Liver (tissue), 3 donors: ENCODE measurements around the gene ZDHHC11B.
"Not testable (repeated sequence)": the region's sequence is repeated elsewhere in the genome, so short reads cannot be mapped to it uniquely, and the experiment has no call there.

Experiments used
- CTCF ChIP-seq: fragments of 150-350 bp; IDR thresholded peaks from 2 replicates; pipeline ENCODE4 v1.5.1; 2017; ENCODE audit warnings: improper control_type of control experiment, low read depth, low read length; ENCODE audit not compliant: missing input control
- EGR1 ChIP-seq, 2 donors: IDR thresholded peaks; 2 replicates each; pipeline ENCODE4 v1.6.1; 2016 to 2018; ENCODE audit warnings: antibody characterized with exemption in 2 of 2, low read depth in 2 of 2
- GABPA ChIP-seq, 2 donors: IDR thresholded peaks in 1 of 2; conservative IDR thresholded peaks in 1 of 2; 2 replicates each; pipeline ENCODE4 v1.6.1; 2016; ENCODE audit warnings: antibody characterized with exemption in 2 of 2, mild to moderate bottlenecking in 1 of 2, moderate library complexity in 1 of 2
- HNF4A ChIP-seq, 2 donors: conservative IDR thresholded peaks; 2 replicates each; pipeline ENCODE4 v1.6.1; 2016; ENCODE audit warnings: antibody characterized with exemption in 2 of 2, mild to moderate bottlenecking in 2 of 2
- JUND ChIP-seq, 2 donors: IDR thresholded peaks; 2 replicates each; pipeline ENCODE4 v1.6.1; 2016; ENCODE audit warnings: antibody characterized with exemption in 2 of 2
- RAD21 ChIP-seq, 2 donors: IDR thresholded peaks; 2 replicates each; pipeline ENCODE4 v1.6.1; 2016; ENCODE audit warnings: antibody characterized with exemption in 2 of 2, mild to moderate bottlenecking in 2 of 2
- SP1 ChIP-seq: IDR thresholded peaks from 2 replicates; pipeline ENCODE4 v1.6.1; 2018; ENCODE audit warnings: antibody characterized with exemption, mild to moderate bottlenecking
- TAF1 ChIP-seq: conservative IDR thresholded peaks from 2 replicates; pipeline ENCODE4 v1.6.1; 2016; ENCODE audit warnings: antibody characterized with exemption, mild to moderate bottlenecking
- YY1 ChIP-seq: IDR thresholded peaks from 2 replicates; pipeline ENCODE4 v1.6.1; 2016; ENCODE audit warnings: antibody characterized with exemption, mild to moderate bottlenecking
- ZBTB33 ChIP-seq: IDR thresholded peaks from 2 replicates; pipeline ENCODE4 v1.6.1; 2016; ENCODE audit warnings: antibody characterized with exemption
- TF ChIP-seq, protein P1 (sequence below): IDR thresholded peaks from 2 replicates; pipeline ENCODE4 v1.6.1; 2016; ENCODE audit warnings: antibody characterized with exemption, mild to moderate bottlenecking
- TF ChIP-seq, protein P2 (sequence below): IDR thresholded peaks from 2 replicates; pipeline ENCODE4 v1.6.1; 2016; ENCODE audit warnings: antibody characterized with exemption
- donor health status: healthy.
- donor health status: healthy.

- TF ChIP-seq CTCF; SP1; ZBTB33; HNF4A (conservative IDR thresholded peaks at IDR 0.05); TAF1; EGR1 (IDR thresholded peaks at IDR 0.05; ENCODE audit: low read depth in 2 of 2); JUND (IDR thresholded peaks at IDR 0.05); RAD21 (IDR thresholded peaks at IDR 0.05); GABPA (IDR thresholded peaks at IDR 0.05 in 1 of 2, conservative IDR thresholded peaks at IDR 0.05 in 1 of 2); YY1: not testable (repeated sequence)
- TF ChIP-seq, protein P1, sequence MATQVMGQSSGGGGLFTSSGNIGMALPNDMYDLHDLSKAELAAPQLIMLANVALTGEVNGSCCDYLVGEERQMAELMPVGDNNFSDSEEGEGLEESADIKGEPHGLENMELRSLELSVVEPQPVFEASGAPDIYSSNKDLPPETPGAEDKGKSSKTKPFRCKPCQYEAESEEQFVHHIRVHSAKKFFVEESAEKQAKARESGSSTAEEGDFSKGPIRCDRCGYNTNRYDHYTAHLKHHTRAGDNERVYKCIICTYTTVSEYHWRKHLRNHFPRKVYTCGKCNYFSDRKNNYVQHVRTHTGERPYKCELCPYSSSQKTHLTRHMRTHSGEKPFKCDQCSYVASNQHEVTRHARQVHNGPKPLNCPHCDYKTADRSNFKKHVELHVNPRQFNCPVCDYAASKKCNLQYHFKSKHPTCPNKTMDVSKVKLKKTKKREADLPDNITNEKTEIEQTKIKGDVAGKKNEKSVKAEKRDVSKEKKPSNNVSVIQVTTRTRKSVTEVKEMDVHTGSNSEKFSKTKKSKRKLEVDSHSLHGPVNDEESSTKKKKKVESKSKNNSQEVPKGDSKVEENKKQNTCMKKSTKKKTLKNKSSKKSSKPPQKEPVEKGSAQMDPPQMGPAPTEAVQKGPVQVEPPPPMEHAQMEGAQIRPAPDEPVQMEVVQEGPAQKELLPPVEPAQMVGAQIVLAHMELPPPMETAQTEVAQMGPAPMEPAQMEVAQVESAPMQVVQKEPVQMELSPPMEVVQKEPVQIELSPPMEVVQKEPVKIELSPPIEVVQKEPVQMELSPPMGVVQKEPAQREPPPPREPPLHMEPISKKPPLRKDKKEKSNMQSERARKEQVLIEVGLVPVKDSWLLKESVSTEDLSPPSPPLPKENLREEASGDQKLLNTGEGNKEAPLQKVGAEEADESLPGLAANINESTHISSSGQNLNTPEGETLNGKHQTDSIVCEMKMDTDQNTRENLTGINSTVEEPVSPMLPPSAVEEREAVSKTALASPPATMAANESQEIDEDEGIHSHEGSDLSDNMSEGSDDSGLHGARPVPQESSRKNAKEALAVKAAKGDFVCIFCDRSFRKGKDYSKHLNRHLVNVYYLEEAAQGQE: not testable (repeated sequence)
- TF ChIP-seq, protein P2, sequence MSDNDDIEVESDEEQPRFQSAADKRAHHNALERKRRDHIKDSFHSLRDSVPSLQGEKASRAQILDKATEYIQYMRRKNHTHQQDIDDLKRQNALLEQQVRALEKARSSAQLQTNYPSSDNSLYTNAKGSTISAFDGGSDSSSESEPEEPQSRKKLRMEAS: not testable (repeated sequence)
Measured at GRCh38 chr5:714215-715118, 70.1 kb downstream of the ZDHHC11B start.
